ENCODE measurements around the gene CHRD.

CHRD gene

DNA sequence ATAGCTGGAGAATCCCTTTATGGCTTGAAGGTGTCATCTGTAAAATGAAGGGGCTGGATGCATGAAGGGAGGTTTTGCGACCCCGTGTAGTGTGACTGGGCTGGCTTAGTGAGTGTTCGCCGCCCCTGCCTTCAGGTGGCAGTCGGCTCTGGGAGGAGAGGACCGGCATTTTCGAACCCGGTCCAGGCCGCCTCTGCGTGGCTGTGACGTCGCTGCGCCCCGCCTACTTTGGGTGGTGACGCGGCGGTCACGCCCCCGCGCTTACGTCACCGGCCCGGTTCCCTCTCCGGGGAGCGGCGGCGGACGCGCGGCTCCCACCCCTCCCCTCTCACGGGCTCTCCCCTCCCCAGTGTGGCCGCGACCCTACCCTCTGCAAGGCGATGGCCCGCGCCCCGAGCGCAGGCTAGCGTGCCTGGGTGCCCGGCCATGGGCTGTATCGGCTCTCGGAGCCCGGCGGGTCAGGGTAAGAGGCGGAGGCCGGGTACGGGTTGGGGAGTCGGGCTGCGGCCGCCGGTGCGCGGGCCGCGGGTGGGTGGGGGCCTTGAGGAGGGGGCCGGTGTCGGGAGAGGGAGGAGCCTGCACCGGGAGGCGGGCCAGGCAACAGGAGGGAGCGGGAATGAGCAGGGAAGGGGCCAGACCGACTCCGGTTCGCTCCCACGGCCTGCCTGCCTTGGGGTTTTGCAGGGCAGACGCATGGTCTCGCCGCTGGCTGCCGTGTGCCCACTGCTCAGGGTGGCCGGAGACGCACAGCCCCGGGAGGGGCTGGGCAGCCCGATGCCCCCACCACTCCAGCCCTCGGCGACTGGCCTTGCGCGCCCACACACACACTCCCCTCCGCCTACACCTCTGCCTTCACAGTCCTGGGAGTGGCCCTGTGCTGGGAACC, 44.0 kb upstream of the CHRD start:
- peak overlapping the region; percentile 61 for H2AFZ ChIP-seq (ENCODE audit: low read depth, low read length)
- peak overlapping the region; percentile 68 for H3K4me2 ChIP-seq (ENCODE audit: insufficient read depth, low read length)
- peaks cover 55% of the 10 kb centered on the region for H4K20me1 ChIP-seq (ENCODE audit: insufficient read depth, low read length)
- peaks cover 19% of the 10 kb centered on the region for H3K4me1 ChIP-seq (ENCODE audit: insufficient read depth, low read length)
- peak overlapping the region; percentile 50 for H3K9ac ChIP-seq (ENCODE audit: low read depth, low read length)
- H3K27me3 ChIP-seq (ENCODE audit: insufficient read depth, low read length, poor library complexity) = no peaks in the 10 kb centered on the region
- peaks cover 13% of the 10 kb centered on the region for H3K79me2 ChIP-seq (ENCODE audit: insufficient read depth, low read length)
- peak overlapping the region; percentile 20 to 56; a peak in 3 of 4 replicates for H3K4me3 ChIP-seq (ENCODE audit: low read depth in 1 of 2, low read length in 2 of 2)
- H3K36me3 ChIP-seq (ENCODE audit: insufficient read depth, low read length) = peaks cover 46% of the 10 kb centered on the region
- peak overlapping the region; percentile 46 for H3K27ac ChIP-seq (ENCODE audit: low read length)
- DNase-seq (peak; percentile 80), ATAC-seq (ENCODE audit: insufficient read depth, low read depth) (peak; percentile 66)
- H3K9me3 ChIP-seq (ENCODE audit: insufficient read depth, low read length, severe bottlenecking) = no peaks in the 10 kb centered on the region
- TF ChIP-seq EZH2 (IDR thresholded peaks at IDR 0.05; ENCODE audit: borderline replicate concordance, low read depth, low read length, severe bottlenecking) = no peak
- TF ChIP-seq, protein P1, sequence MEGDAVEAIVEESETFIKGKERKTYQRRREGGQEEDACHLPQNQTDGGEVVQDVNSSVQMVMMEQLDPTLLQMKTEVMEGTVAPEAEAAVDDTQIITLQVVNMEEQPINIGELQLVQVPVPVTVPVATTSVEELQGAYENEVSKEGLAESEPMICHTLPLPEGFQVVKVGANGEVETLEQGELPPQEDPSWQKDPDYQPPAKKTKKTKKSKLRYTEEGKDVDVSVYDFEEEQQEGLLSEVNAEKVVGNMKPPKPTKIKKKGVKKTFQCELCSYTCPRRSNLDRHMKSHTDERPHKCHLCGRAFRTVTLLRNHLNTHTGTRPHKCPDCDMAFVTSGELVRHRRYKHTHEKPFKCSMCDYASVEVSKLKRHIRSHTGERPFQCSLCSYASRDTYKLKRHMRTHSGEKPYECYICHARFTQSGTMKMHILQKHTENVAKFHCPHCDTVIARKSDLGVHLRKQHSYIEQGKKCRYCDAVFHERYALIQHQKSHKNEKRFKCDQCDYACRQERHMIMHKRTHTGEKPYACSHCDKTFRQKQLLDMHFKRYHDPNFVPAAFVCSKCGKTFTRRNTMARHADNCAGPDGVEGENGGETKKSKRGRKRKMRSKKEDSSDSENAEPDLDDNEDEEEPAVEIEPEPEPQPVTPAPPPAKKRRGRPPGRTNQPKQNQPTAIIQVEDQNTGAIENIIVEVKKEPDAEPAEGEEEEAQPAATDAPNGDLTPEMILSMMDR (IDR thresholded peaks at IDR 0.05; ENCODE audit: borderline replicate concordance, extremely low read depth, low read length, poor library complexity, severe bottlenecking) = no peak

DNA sequence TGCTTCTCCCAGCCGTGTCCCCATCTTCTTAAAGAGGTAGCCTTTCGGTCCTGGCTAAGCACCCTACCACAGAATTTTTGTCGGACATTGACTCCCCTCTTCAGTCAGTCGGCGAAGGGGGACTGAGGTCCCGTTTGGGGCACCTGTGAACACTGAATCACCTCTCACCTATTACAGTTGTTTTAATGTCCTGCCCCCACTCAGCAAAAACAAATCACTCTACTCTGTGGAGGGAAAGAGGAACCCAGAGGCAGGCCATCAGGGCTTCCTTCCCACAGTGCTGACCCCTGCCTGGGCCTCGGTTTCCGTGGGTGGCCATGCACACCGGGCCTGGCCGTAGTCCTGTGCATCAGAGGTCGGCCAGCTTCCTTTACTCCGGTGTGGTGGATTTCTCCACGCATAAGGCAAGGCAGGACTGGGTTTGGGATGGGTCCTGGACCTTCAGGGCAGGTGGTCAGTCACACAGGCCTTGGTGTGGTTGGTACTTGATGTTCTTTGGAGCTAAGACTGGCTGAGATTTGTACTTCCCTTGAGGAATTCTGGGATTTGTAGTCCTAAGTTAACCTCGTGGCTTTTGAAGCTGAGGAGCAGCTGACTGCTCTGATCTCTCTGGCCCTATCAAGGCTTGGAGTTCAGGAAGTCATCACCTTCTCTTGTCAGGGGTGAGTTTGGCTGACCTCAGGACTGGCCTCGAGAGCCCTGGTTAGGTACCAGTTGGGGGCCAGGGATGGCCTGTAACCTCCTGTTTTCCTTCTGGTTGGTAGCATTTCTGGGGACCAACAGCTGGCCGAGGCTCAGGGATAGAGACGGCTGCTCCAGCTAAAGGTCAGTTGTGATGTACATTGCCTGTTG, 43.1 kb upstream of the CHRD start:
- Histone ChIP-seq H2AFZ (ENCODE audit: low read depth, low read length) (no peak overlapping the region), H3K27ac (ENCODE audit: low read length) (peak overlapping the region; percentile 46), H3K4me2 (ENCODE audit: insufficient read depth, low read length) (peak overlapping the region; percentile 68), H4K20me1 (ENCODE audit: insufficient read depth, low read length) (peaks cover 47% of the 10 kb centered on the region), H3K4me1 (ENCODE audit: insufficient read depth, low read length) (peaks cover 26% of the 10 kb centered on the region), H3K79me2 (ENCODE audit: insufficient read depth, low read length) (peaks cover 11% of the 10 kb centered on the region), H3K9me3 (ENCODE audit: insufficient read depth, low read length, severe bottlenecking) (no peaks in the 10 kb centered on the region), H3K36me3 (ENCODE audit: insufficient read depth, low read length) (peaks cover 37% of the 10 kb centered on the region), H3K9ac (ENCODE audit: low read depth, low read length) (peak overlapping the region; percentile 50), H3K27me3 (ENCODE audit: insufficient read depth, low read length, poor library complexity) (no peaks in the 10 kb centered on the region), H3K4me3 (ENCODE audit: low read depth in 1 of 2, low read length in 2 of 2) (peak overlapping the region; percentile 20 to 56; a peak in 3 of 4 replicates)
- TF ChIP-seq EZH2 (IDR thresholded peaks at IDR 0.05; ENCODE audit: borderline replicate concordance, low read depth, low read length, severe bottlenecking) = no peak
- TF ChIP-seq, protein P1 (IDR thresholded peaks at IDR 0.05; ENCODE audit: borderline replicate concordance, extremely low read depth, low read length, poor library complexity, severe bottlenecking) = no peak
- ATAC-seq (ENCODE audit: insufficient read depth, low read depth) = 0 out of 3 replicates have a peak, but pooled peaks have one; percentile 6
- DNase-seq = no peak

DNA sequence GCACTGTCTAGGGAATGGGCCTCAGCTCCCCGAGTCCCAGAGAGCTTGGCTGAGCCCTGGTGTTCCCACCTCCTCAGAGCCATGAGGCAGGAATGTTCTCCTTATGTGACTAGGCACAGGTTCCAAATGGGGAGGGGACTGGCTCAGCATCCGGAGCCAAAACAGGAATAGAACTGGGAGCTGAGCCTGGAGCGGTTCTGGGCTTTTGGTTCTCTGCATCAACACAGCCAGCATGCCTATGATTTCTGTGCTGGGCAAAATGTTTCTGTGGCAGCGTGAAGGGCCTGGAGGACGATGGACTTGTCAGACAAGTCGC, 42.5 kb upstream of the CHRD start, which contains the start of gene FAM131A:
Gene FAM131A (plus strand): TSS at position 202 of the 316 bp plus-strand sequence. CDS start 31 bp downstream, at position 233.
- peak within 1 kb of the TSS; percentile 68 for H3K4me2 ChIP-seq (ENCODE audit: insufficient read depth, low read length)
- no peak for DNase-seq
- peaks cover 31% of the 10 kb centered on the region for H3K36me3 ChIP-seq (ENCODE audit: insufficient read depth, low read length)
- peak within 1 kb of the TSS; percentile 20 to 56; a peak in 3 of 4 replicates for H3K4me3 ChIP-seq (ENCODE audit: low read depth in 1 of 2, low read length in 2 of 2)
- H3K9ac ChIP-seq (ENCODE audit: low read depth, low read length) = peak within 1 kb of the TSS; percentile 50
- H4K20me1 ChIP-seq (ENCODE audit: insufficient read depth, low read length) = peaks cover 41% of the 10 kb centered on the region
- H3K27me3 ChIP-seq (ENCODE audit: insufficient read depth, low read length, poor library complexity) = no peaks in the 10 kb centered on the region
- H2AFZ ChIP-seq (ENCODE audit: low read depth, low read length) = no peak within 1 kb of the TSS
- TF ChIP-seq, protein P1 (IDR thresholded peaks at IDR 0.05; ENCODE audit: borderline replicate concordance, extremely low read depth, low read length, poor library complexity, severe bottlenecking) = no peak
- TF ChIP-seq EZH2 (IDR thresholded peaks at IDR 0.05; ENCODE audit: borderline replicate concordance, low read depth, low read length, severe bottlenecking) = no peak
- H3K27ac ChIP-seq (ENCODE audit: low read length) = peak within 1 kb of the TSS; percentile 46
- peaks cover 11% of the 10 kb centered on the region for H3K79me2 ChIP-seq (ENCODE audit: insufficient read depth, low read length)
- peaks cover 26% of the 10 kb centered on the region for H3K4me1 ChIP-seq (ENCODE audit: insufficient read depth, low read length)
- no peaks in the 10 kb centered on the region for H3K9me3 ChIP-seq (ENCODE audit: insufficient read depth, low read length, severe bottlenecking)
- no peak for ATAC-seq (ENCODE audit: insufficient read depth, low read depth)
